SK-N-SH treated with all-trans-retinoic acid at 6 μM for 48 hours (cell line): ENCODE measurements around the gene DIDO1.

ENCODE experiments used
- ARNTL ChIP-seq: fragments of 450-650 bp; formaldehyde crosslinking; IDR thresholded peaks from 2 replicates; pipeline ENCODE4 v1.5.0; 2020; ENCODE audit warnings: low read depth, mild to moderate bottlenecking, moderate library complexity, borderline replicate concordance
- CSDC2 ChIP-seq: fragments of 250-450 bp; sonication (Bioruptor Pico); IDR thresholded peaks from 2 replicates; pipeline ENCODE4 v1.5.0; 2020; ENCODE audit warnings: mild to moderate bottlenecking, moderate library complexity
- ESRRG ChIP-seq: fragments of 250-450 bp; sonication (Bioruptor Pico); IDR thresholded peaks from 2 replicates; pipeline ENCODE4 v1.6.1; 2021; ENCODE audit warnings: mild to moderate bottlenecking
- GLIS3 ChIP-seq: fragments of 250-450 bp; sonication (Bioruptor Pico); IDR thresholded peaks from 2 replicates; pipeline ENCODE4 v1.5.0; 2020; ENCODE audit warnings: mild to moderate bottlenecking, moderate library complexity
- ISL1 ChIP-seq: fragments of 250-450 bp; sonication (Bioruptor Pico); IDR thresholded peaks from 2 replicates; pipeline ENCODE4 v2.1.2; 2022; ENCODE audit warnings: mild to moderate bottlenecking, moderate library complexity
- SNAI2 ChIP-seq: fragments of 250-450 bp; sonication (Bioruptor Pico); IDR thresholded peaks from 2 replicates; pipeline ENCODE4 v1.5.0; 2020; ENCODE audit warnings: mild to moderate bottlenecking, moderate library complexity
- ZC3H10 ChIP-seq: fragments of 250-450 bp; sonication (Bioruptor Pico); IDR thresholded peaks from 2 replicates; pipeline ENCODE4 v1.5.1; 2021; ENCODE audit warnings: mild to moderate bottlenecking, moderate library complexity
- ZFP3 ChIP-seq: fragments of 250-450 bp; sonication (Bioruptor Pico); IDR thresholded peaks from 2 replicates; pipeline ENCODE4 v1.5.0; 2020; ENCODE audit warnings: mild to moderate bottlenecking, moderate library complexity
- ZNF565 ChIP-seq: fragments of 450-650 bp; formaldehyde crosslinking; conservative IDR thresholded peaks from 2 replicates; pipeline ENCODE4 v1.5.0; 2020; ENCODE audit warnings: low read depth, mild to moderate bottlenecking, moderate library complexity
- TF ChIP-seq, protein P1 (sequence below): fragments of 250-450 bp; sonication (Bioruptor Pico); IDR thresholded peaks from 2 replicates; pipeline ENCODE4 v1.5.0; 2020; ENCODE audit warnings: mild to moderate bottlenecking, moderate library complexity
- TF ChIP-seq, protein P2 (sequence below): fragments of 250-450 bp; sonication (Bioruptor Pico); IDR thresholded peaks from 2 replicates; pipeline ENCODE4 v1.8.0; 2021; ENCODE audit warnings: low read depth, mild to moderate bottlenecking, moderate library complexity, borderline replicate concordance
- TF ChIP-seq, protein P3 (sequence below): fragments of 250-450 bp; sonication (Bioruptor Pico); IDR thresholded peaks from 2 replicates; pipeline ENCODE4 v1.8.0; 2020; ENCODE audit warnings: mild to moderate bottlenecking, moderate library complexity, borderline replicate concordance
- TF ChIP-seq, protein P4 (sequence below): fragments of 250-450 bp; sonication (Bioruptor Pico); IDR thresholded peaks from 2 replicates; pipeline ENCODE4 v1.5.1; 2020; ENCODE audit warnings: low read depth, mild to moderate bottlenecking, moderate library complexity

DNA sequence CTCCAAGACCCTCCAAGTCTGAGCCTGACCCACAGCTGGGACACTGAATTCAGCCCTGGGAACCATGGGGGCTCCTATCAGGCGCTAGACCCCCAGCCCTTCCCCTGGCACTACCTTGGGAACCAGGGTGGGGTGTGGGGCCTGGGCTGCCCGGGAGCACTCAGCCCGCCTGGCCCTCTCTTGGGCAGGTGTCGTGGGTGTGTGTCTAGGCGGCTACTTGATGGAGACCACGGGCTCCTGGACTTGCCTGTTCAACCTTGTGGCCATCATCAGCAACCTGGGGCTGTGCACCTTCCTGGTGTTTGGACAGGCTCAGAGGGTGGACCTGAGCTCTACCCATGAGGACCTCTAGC, 40.8 kb upstream of the DIDO1 start:
- TF ChIP-seq ZC3H10 (no peak), SNAI2 (CRISPR knock-in tag) (no peak), ZFP3 (CRISPR knock-in tag) (no peak), ESRRG (no peak), ZNF565 (no peak), GLIS3 (no peak), ISL1 (CRISPR knock-in tag) (no peak), CSDC2 (CRISPR knock-in tag) (no peak), ARNTL (CRISPR knock-in tag) (no peak)
- TF ChIP-seq, protein P1, sequence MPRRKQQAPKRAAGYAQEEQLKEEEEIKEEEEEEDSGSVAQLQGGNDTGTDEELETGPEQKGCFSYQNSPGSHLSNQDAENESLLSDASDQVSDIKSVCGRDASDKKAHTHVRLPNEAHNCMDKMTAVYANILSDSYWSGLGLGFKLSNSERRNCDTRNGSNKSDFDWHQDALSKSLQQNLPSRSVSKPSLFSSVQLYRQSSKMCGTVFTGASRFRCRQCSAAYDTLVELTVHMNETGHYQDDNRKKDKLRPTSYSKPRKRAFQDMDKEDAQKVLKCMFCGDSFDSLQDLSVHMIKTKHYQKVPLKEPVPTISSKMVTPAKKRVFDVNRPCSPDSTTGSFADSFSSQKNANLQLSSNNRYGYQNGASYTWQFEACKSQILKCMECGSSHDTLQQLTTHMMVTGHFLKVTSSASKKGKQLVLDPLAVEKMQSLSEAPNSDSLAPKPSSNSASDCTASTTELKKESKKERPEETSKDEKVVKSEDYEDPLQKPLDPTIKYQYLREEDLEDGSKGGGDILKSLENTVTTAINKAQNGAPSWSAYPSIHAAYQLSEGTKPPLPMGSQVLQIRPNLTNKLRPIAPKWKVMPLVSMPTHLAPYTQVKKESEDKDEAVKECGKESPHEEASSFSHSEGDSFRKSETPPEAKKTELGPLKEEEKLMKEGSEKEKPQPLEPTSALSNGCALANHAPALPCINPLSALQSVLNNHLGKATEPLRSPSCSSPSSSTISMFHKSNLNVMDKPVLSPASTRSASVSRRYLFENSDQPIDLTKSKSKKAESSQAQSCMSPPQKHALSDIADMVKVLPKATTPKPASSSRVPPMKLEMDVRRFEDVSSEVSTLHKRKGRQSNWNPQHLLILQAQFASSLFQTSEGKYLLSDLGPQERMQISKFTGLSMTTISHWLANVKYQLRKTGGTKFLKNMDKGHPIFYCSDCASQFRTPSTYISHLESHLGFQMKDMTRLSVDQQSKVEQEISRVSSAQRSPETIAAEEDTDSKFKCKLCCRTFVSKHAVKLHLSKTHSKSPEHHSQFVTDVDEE (CRISPR knock-in tag), result no peak
- TF ChIP-seq, protein P2, sequence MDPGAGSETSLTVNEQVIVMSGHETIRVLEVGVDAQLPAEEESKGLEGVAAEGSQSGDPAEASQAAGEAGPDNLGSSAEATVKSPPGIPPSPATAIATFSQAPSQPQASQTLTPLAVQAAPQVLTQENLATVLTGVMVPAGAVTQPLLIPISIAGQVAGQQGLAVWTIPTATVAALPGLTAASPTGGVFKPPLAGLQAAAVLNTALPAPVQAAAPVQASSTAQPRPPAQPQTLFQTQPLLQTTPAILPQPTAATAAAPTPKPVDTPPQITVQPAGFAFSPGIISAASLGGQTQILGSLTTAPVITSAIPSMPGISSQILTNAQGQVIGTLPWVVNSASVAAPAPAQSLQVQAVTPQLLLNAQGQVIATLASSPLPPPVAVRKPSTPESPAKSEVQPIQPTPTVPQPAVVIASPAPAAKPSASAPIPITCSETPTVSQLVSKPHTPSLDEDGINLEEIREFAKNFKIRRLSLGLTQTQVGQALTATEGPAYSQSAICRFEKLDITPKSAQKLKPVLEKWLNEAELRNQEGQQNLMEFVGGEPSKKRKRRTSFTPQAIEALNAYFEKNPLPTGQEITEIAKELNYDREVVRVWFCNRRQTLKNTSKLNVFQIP (CRISPR knock-in tag), result no peak
- TF ChIP-seq, protein P3, sequence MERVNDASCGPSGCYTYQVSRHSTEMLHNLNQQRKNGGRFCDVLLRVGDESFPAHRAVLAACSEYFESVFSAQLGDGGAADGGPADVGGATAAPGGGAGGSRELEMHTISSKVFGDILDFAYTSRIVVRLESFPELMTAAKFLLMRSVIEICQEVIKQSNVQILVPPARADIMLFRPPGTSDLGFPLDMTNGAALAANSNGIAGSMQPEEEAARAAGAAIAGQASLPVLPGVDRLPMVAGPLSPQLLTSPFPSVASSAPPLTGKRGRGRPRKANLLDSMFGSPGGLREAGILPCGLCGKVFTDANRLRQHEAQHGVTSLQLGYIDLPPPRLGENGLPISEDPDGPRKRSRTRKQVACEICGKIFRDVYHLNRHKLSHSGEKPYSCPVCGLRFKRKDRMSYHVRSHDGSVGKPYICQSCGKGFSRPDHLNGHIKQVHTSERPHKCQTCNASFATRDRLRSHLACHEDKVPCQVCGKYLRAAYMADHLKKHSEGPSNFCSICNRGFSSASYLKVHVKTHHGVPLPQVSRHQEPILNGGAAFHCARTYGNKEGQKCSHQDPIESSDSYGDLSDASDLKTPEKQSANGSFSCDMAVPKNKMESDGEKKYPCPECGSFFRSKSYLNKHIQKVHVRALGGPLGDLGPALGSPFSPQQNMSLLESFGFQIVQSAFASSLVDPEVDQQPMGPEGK (CRISPR knock-in tag), result no peak
- TF ChIP-seq, protein P4, sequence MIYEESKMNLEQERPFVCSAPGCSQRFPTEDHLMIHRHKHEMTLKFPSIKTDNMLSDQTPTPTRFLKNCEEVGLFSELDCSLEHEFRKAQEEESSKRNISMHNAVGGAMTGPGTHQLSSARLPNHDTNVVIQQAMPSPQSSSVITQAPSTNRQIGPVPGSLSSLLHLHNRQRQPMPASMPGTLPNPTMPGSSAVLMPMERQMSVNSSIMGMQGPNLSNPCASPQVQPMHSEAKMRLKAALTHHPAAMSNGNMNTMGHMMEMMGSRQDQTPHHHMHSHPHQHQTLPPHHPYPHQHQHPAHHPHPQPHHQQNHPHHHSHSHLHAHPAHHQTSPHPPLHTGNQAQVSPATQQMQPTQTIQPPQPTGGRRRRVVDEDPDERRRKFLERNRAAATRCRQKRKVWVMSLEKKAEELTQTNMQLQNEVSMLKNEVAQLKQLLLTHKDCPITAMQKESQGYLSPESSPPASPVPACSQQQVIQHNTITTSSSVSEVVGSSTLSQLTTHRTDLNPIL (CRISPR knock-in tag), result no peak
